Measurements from ENCODE around the gene ST3GAL3. TPM values are rescaled to one million over a fixed set of nuclear protein-coding genes. Genes with fewer than 3 reads are reported as not detected.

The ST3GAL3 gene
- total RNA-seq, 1 donor: 10.8 TPM

- Histone ChIP-seq H3K27me3 (ENCODE audit: insufficient read depth, low read length) (no peaks in the 10 kb centered on the region), H3K4me3 (ENCODE audit: low read length) (no peak overlapping the region), H3K9me3 (ENCODE audit: low read depth, low read length) (no peaks in the 10 kb centered on the region), H3K4me1 (ENCODE audit: insufficient read depth, low read length) (no peaks in the 10 kb centered on the region)
Observed at GRCh38 chr1:43687301-43688108, 19.8 kb upstream of the ST3GAL3 start.

GRCh38 chr1:43688109-43688387 is 19.3 kb upstream of the ST3GAL3 start:
- H3K27me3 ChIP-seq (ENCODE audit: insufficient read depth, low read length): no peaks in the 10 kb centered on the region
- H3K9me3 ChIP-seq (ENCODE audit: low read depth, low read length): no peaks in the 10 kb centered on the region
- H3K4me3 ChIP-seq (ENCODE audit: low read length): no peak overlapping the region
- H3K4me1 ChIP-seq (ENCODE audit: insufficient read depth, low read length): no peaks in the 10 kb centered on the region

- Histone ChIP-seq H3K9me3 (ENCODE audit: low read depth, low read length) (no peaks in the 10 kb centered on the region), H3K4me1 (ENCODE audit: insufficient read depth, low read length) (no peaks in the 10 kb centered on the region), H3K4me3 (ENCODE audit: low read length) (no peak overlapping the region), H3K27me3 (ENCODE audit: insufficient read depth, low read length) (no peaks in the 10 kb centered on the region)
Observed at GRCh38 chr1:43688594-43689000, 18.7 kb upstream of the ST3GAL3 start.

GRCh38 chr1:43689289-43689688 is 18.0 kb upstream of the ST3GAL3 start:
- H3K4me3 ChIP-seq (ENCODE audit: low read length): no peak overlapping the region
- no peaks in the 10 kb centered on the region for H3K4me1 ChIP-seq (ENCODE audit: insufficient read depth, low read length)
- no peaks in the 10 kb centered on the region for H3K9me3 ChIP-seq (ENCODE audit: low read depth, low read length)
- H3K27me3 ChIP-seq (ENCODE audit: insufficient read depth, low read length): no peaks in the 10 kb centered on the region

GRCh38 chr1:43691871-43692815 is 15.2 kb upstream of the ST3GAL3 start:
- H3K27me3 ChIP-seq (ENCODE audit: insufficient read depth, low read length): no peaks in the 10 kb centered on the region
- no peak overlapping the region for H3K4me3 ChIP-seq (ENCODE audit: low read length)
- no peaks in the 10 kb centered on the region for H3K4me1 ChIP-seq (ENCODE audit: insufficient read depth, low read length)
- H3K9me3 ChIP-seq (ENCODE audit: low read depth, low read length): no peaks in the 10 kb centered on the region

- no peaks in the 10 kb centered on the region for H3K9me3 ChIP-seq (ENCODE audit: low read depth, low read length)
Observed at GRCh38 chr1:43693371-43693770, 14.0 kb upstream of the ST3GAL3 start.

GRCh38 chr1:43699281-43699680 is 8.1 kb upstream of the ST3GAL3 start:
- Histone ChIP-seq H3K4me3 (ENCODE audit: low read length) (no peak overlapping the region), H3K9me3 (ENCODE audit: low read depth, low read length) (no peaks in the 10 kb centered on the region), H3K27me3 (ENCODE audit: insufficient read depth, low read length) (no peaks in the 10 kb centered on the region), H3K4me1 (ENCODE audit: insufficient read depth, low read length) (no peaks in the 10 kb centered on the region)

More at GRCh38 chr1:43693371-43693770, 14.0 kb upstream of the ST3GAL3 start:
- H3K4me3 ChIP-seq (ENCODE audit: low read length): no peak overlapping the region
- H3K27me3 ChIP-seq (ENCODE audit: insufficient read depth, low read length): no peaks in the 10 kb centered on the region
- H3K4me1 ChIP-seq (ENCODE audit: insufficient read depth, low read length): no peaks in the 10 kb centered on the region

- no peaks in the 10 kb centered on the region for H3K27me3 ChIP-seq (ENCODE audit: insufficient read depth, low read length)
- H3K4me1 ChIP-seq (ENCODE audit: insufficient read depth, low read length): peaks cover 17% of the 10 kb centered on the region
- no peak overlapping the region for H3K4me3 ChIP-seq (ENCODE audit: low read length)
- no peaks in the 10 kb centered on the region for H3K9me3 ChIP-seq (ENCODE audit: low read depth, low read length)
Observed at GRCh38 chr1:43703836-43704235, 3.5 kb upstream of the ST3GAL3 start.

- Histone ChIP-seq H3K27me3 (ENCODE audit: insufficient read depth, low read length) (no peaks in the 10 kb centered on the region), H3K4me3 (ENCODE audit: low read length) (no peak overlapping the region), H3K4me1 (ENCODE audit: insufficient read depth, low read length) (peaks cover 17% of the 10 kb centered on the region), H3K9me3 (ENCODE audit: low read depth, low read length) (no peaks in the 10 kb centered on the region)
Observed at GRCh38 chr1:43704838-43705237, 2.5 kb upstream of the ST3GAL3 start.

- Histone ChIP-seq H3K9me3 (ENCODE audit: low read depth, low read length) (no peaks in the 10 kb centered on the region), H3K27me3 (ENCODE audit: insufficient read depth, low read length) (no peaks in the 10 kb centered on the region), H3K4me3 (ENCODE audit: low read length) (no peak overlapping the region), H3K4me1 (ENCODE audit: insufficient read depth, low read length) (peaks cover 17% of the 10 kb centered on the region)
Observed at GRCh38 chr1:43705334-43705733, 2.0 kb upstream of the ST3GAL3 start.

- H3K4me1 ChIP-seq (ENCODE audit: insufficient read depth, low read length): peaks cover 17% of the 10 kb centered on the region
- H3K9me3 ChIP-seq (ENCODE audit: low read depth, low read length): no peaks in the 10 kb centered on the region
- H3K27me3 ChIP-seq (ENCODE audit: insufficient read depth, low read length): no peaks in the 10 kb centered on the region
- H3K4me3 ChIP-seq (ENCODE audit: low read length): no peak overlapping the region
Observed at GRCh38 chr1:43705982-43706597, 1.2 kb upstream of the ST3GAL3 start.

GRCh38 chr1:43706598-43707189 is 642 bp upstream of the ST3GAL3 start:
- Histone ChIP-seq H3K27me3 (ENCODE audit: insufficient read depth, low read length) (no peaks in the 10 kb centered on the region), H3K9me3 (ENCODE audit: low read depth, low read length) (no peaks in the 10 kb centered on the region), H3K4me3 (ENCODE audit: low read length) (peak overlapping the region; percentile 80), H3K4me1 (ENCODE audit: insufficient read depth, low read length) (peaks cover 22% of the 10 kb centered on the region)

GRCh38 chr1:43708002-43708410 is 670 bp downstream of the ST3GAL3 start:
- H3K4me3 ChIP-seq (ENCODE audit: low read length): peak overlapping the region; percentile 80
- no peaks in the 10 kb centered on the region for H3K27me3 ChIP-seq (ENCODE audit: insufficient read depth, low read length)
- no peaks in the 10 kb centered on the region for H3K9me3 ChIP-seq (ENCODE audit: low read depth, low read length)
- peaks cover 22% of the 10 kb centered on the region for H3K4me1 ChIP-seq (ENCODE audit: insufficient read depth, low read length)

GRCh38 chr1:43711049-43711448 is 3.7 kb downstream of the ST3GAL3 start:
- peaks cover 22% of the 10 kb centered on the region for H3K4me1 ChIP-seq (ENCODE audit: insufficient read depth, low read length)
- H3K27me3 ChIP-seq (ENCODE audit: insufficient read depth, low read length): no peaks in the 10 kb centered on the region

More at GRCh38 chr1:43711049-43711448, 3.7 kb downstream of the ST3GAL3 start:
- Histone ChIP-seq H3K4me3 (ENCODE audit: low read length) (no peak overlapping the region), H3K9me3 (ENCODE audit: low read depth, low read length) (no peaks in the 10 kb centered on the region)

All from mononuclear cell (primary cell).